Measurements from ENCODE around the gene EML4. TPM values are rescaled to one million over a fixed set of nuclear protein-coding genes. Genes with fewer than 3 reads are reported as not detected.

Gene EML4
- total RNA-seq, 1 donor from 2014 or later = 68.2 TPM

GRCh38 chr2:42244520-42244919 lies 75.4 kb downstream of the EML4 start:
- no peak overlapping the region for H3K4me2 ChIP-seq (ENCODE audit: low read length)
- no peak for FAIRE-seq
- no peak for TF ChIP-seq EZH2 (IDR thresholded peaks at IDR 0.05; ENCODE audit: insufficient read depth, low read length)

GRCh38 chr2:42245396-42245795 lies 76.2 kb downstream of the EML4 start:
- H3K4me1 Mint-ChIP-seq (ENCODE audit: low read depth, unreplicated experiment) = peaks cover 2% of the 10 kb centered on the region
- H4K20me1 ChIP-seq (ENCODE audit: insufficient read depth, low read length) = peaks cover 24% of the 10 kb centered on the region
- H2AFZ ChIP-seq (ENCODE audit: low read depth, low read length) = no peak overlapping the region
- no peaks in the 10 kb centered on the region for H3K36me3 ChIP-seq (ENCODE audit: insufficient read depth, low read length)
- H3K9ac ChIP-seq (ENCODE audit: low read length) = no peak overlapping the region
- FAIRE-seq = no peak
- H3K27me3 Mint-ChIP-seq (ENCODE audit: low read depth, unreplicated experiment) = no peaks in the 10 kb centered on the region
- H3K27ac Mint-ChIP-seq (ENCODE audit: unreplicated experiment) = no peak overlapping the region
- no peaks in the 10 kb centered on the region for H3K9me3 ChIP-seq (ENCODE audit: insufficient read depth, low read depth, low read length)
- no peak overlapping the region for H3K4me2 ChIP-seq (ENCODE audit: low read length)
- TF ChIP-seq EZH2 (IDR thresholded peaks at IDR 0.05; ENCODE audit: insufficient read depth, low read length) = no peak
- TF ChIP-seq, protein P1, sequence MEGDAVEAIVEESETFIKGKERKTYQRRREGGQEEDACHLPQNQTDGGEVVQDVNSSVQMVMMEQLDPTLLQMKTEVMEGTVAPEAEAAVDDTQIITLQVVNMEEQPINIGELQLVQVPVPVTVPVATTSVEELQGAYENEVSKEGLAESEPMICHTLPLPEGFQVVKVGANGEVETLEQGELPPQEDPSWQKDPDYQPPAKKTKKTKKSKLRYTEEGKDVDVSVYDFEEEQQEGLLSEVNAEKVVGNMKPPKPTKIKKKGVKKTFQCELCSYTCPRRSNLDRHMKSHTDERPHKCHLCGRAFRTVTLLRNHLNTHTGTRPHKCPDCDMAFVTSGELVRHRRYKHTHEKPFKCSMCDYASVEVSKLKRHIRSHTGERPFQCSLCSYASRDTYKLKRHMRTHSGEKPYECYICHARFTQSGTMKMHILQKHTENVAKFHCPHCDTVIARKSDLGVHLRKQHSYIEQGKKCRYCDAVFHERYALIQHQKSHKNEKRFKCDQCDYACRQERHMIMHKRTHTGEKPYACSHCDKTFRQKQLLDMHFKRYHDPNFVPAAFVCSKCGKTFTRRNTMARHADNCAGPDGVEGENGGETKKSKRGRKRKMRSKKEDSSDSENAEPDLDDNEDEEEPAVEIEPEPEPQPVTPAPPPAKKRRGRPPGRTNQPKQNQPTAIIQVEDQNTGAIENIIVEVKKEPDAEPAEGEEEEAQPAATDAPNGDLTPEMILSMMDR (IDR thresholded peaks at IDR 0.05; ENCODE audit: insufficient read depth, low read depth, low read length) = no peak
- no peaks in the 10 kb centered on the region for H3K27me3 ChIP-seq (ENCODE audit: insufficient read depth, low read length)
- no peaks in the 10 kb centered on the region for H3K4me1 ChIP-seq (ENCODE audit: insufficient read depth, low read length)
- H3K27ac ChIP-seq (ENCODE audit: low read depth, low read length) = no peak overlapping the region
- peaks cover 5% of the 10 kb centered on the region for H3K36me3 Mint-ChIP-seq (ENCODE audit: low read depth, unreplicated experiment)
- peaks cover 23% of the 10 kb centered on the region for H3K79me2 ChIP-seq (ENCODE audit: insufficient read depth, low read length)
- no peak for DNase-seq (ENCODE audit: low read depth)
- no peak overlapping the region for H3K4me3 ChIP-seq (ENCODE audit: insufficient read depth, low read depth, low read length)
- H3K9me3 Mint-ChIP-seq (ENCODE audit: unreplicated experiment) = no peaks in the 10 kb centered on the region
- no peak overlapping the region for H3K4me3 Mint-ChIP-seq (ENCODE audit: unreplicated experiment)

More at GRCh38 chr2:42244520-42244919, 75.4 kb downstream of the EML4 start:
- Mint-ChIP-seq H3K9me3 (ENCODE audit: unreplicated experiment) (no peaks in the 10 kb centered on the region), H3K36me3 (ENCODE audit: low read depth, unreplicated experiment) (peaks cover 2% of the 10 kb centered on the region), H3K4me1 (ENCODE audit: low read depth, unreplicated experiment) (peaks cover 6% of the 10 kb centered on the region), H3K4me3 (ENCODE audit: unreplicated experiment) (no peak overlapping the region), H3K27me3 (ENCODE audit: low read depth, unreplicated experiment) (no peaks in the 10 kb centered on the region), H3K27ac (ENCODE audit: unreplicated experiment) (no peak overlapping the region)
- Histone ChIP-seq H3K27me3 (ENCODE audit: insufficient read depth, low read length) (no peaks in the 10 kb centered on the region), H2AFZ (ENCODE audit: low read depth, low read length) (no peak overlapping the region), H3K9ac (ENCODE audit: low read length) (no peak overlapping the region), H3K4me1 (ENCODE audit: insufficient read depth, low read length) (no peaks in the 10 kb centered on the region), H4K20me1 (ENCODE audit: insufficient read depth, low read length) (peaks cover 24% of the 10 kb centered on the region), H3K36me3 (ENCODE audit: insufficient read depth, low read length) (no peaks in the 10 kb centered on the region), H3K4me3 (ENCODE audit: insufficient read depth, low read depth, low read length) (no peak overlapping the region), H3K79me2 (ENCODE audit: insufficient read depth, low read length) (peaks cover 26% of the 10 kb centered on the region), H3K27ac (ENCODE audit: low read depth, low read length) (no peak overlapping the region), H3K9me3 (ENCODE audit: insufficient read depth, low read depth, low read length) (no peaks in the 10 kb centered on the region)
- no peak for DNase-seq (ENCODE audit: low read depth)

GRCh38 chr2:42246562-42246961 lies 77.4 kb downstream of the EML4 start:
- H3K4me3 Mint-ChIP-seq (ENCODE audit: unreplicated experiment) = no peak overlapping the region
- FAIRE-seq (no peak), DNase-seq (ENCODE audit: low read depth) (no peak)
- Histone ChIP-seq H3K4me3 (ENCODE audit: insufficient read depth, low read depth, low read length) (no peak overlapping the region), H3K9ac (ENCODE audit: low read length) (no peak overlapping the region), H3K36me3 (ENCODE audit: insufficient read depth, low read length) (no peaks in the 10 kb centered on the region), H3K79me2 (ENCODE audit: insufficient read depth, low read length) (peaks cover 12% of the 10 kb centered on the region), H2AFZ (ENCODE audit: low read depth, low read length) (no peak overlapping the region), H3K4me1 (ENCODE audit: insufficient read depth, low read length) (no peaks in the 10 kb centered on the region), H3K4me2 (ENCODE audit: low read length) (no peak overlapping the region), H3K9me3 (ENCODE audit: insufficient read depth, low read depth, low read length) (no peaks in the 10 kb centered on the region), H3K27me3 (ENCODE audit: insufficient read depth, low read length) (no peaks in the 10 kb centered on the region), H3K27ac (ENCODE audit: low read depth, low read length) (no peak overlapping the region), H4K20me1 (ENCODE audit: insufficient read depth, low read length) (peaks cover 12% of the 10 kb centered on the region)
- peaks cover 2% of the 10 kb centered on the region for H3K4me1 Mint-ChIP-seq (ENCODE audit: low read depth, unreplicated experiment)
- H3K36me3 Mint-ChIP-seq (ENCODE audit: low read depth, unreplicated experiment) = peaks cover 5% of the 10 kb centered on the region
- no peaks in the 10 kb centered on the region for H3K27me3 Mint-ChIP-seq (ENCODE audit: low read depth, unreplicated experiment)
- no peaks in the 10 kb centered on the region for H3K9me3 Mint-ChIP-seq (ENCODE audit: unreplicated experiment)
- TF ChIP-seq, protein P1 (IDR thresholded peaks at IDR 0.05; ENCODE audit: insufficient read depth, low read depth, low read length) = no peak
- no peak for TF ChIP-seq EZH2 (IDR thresholded peaks at IDR 0.05; ENCODE audit: insufficient read depth, low read length)
- H3K27ac Mint-ChIP-seq (ENCODE audit: unreplicated experiment) = no peak overlapping the region

All from astrocyte (in vitro differentiated cells and primary cell).